Activated CD4-positive, alpha-beta T cell treated with anti-CD3 and anti-CD28 coated beads for 24 hours (primary cell): ENCODE measurements around the gene TIMM23B.
"Not testable (repeated sequence)": the region's sequence is repeated elsewhere in the genome, so short reads cannot be mapped to it uniquely, and the experiment has no call there.

ENCODE experiments used
- DNase-seq, 2 donors: peaks; one replicate each; pipeline ENCODE4 v3.0.0-alpha.2; 2020; ENCODE audit warnings: low read depth in 2 of 2

Gene TIMM23B

GRCh38 chr10:49977756-49978155 is 35.9 kb downstream of the TIMM23B start:
- not testable (repeated sequence) for DNase-seq

GRCh38 chr10:49987207-49987606 is 45.4 kb downstream of the TIMM23B start:
- not testable (repeated sequence) for DNase-seq

DNA sequence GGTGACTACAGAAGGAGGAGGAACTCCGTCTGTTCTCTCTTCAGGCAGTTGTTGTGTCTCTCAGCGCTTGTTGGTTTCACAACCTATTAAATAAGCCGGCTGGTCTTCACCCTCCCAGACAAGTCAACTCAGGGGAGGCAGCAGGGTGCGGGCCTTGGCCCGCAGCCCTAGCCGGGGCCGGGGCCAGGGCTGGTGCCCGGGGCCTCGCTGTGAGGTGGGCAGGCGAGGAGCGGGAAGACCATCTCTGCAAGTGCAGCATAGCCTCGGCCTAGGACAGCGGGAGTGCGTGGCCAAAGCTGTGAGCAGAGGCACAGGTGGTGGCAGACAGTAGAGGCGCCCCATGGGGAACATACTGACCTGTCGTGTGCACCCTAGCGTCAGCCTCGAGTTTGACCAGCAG is 46.5 kb downstream of the TIMM23B start, which contains the start of gene AGAP6:
Gene AGAP6, plus strand, starts transcription at position 31 of the 400 bp plus-strand sequence. Its CDS starts 310 bp downstream, at position 341.
- DNase-seq, result not testable (repeated sequence)

DNA sequence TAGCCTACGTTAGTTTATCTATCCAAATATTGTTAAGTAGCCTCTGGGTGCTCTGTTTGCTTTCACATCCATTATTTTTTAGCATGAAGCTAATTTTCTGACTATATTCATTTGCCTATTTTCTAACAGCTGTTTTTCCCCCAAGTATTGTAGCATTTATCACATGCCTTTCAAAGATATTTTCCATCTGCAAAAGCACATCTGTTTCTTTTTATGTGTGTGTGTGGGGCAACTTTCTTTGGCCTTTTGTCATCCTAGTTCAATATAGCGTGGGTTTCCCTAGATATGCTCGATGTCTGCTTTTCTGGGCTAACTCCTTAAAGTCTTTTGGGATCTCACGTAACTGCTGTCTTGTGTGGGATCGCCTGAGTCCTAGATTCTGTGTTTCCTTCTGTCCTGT is 53.5 kb downstream of the TIMM23B start:
- not testable (repeated sequence) for DNase-seq

GRCh38 chr10:50014024-50014423 is 72.2 kb downstream of the TIMM23B start:
- not testable (repeated sequence) for DNase-seq

GRCh38 chr10:50015596-50016220 is 73.9 kb downstream of the TIMM23B start:
- not testable (repeated sequence) for DNase-seq

DNA sequence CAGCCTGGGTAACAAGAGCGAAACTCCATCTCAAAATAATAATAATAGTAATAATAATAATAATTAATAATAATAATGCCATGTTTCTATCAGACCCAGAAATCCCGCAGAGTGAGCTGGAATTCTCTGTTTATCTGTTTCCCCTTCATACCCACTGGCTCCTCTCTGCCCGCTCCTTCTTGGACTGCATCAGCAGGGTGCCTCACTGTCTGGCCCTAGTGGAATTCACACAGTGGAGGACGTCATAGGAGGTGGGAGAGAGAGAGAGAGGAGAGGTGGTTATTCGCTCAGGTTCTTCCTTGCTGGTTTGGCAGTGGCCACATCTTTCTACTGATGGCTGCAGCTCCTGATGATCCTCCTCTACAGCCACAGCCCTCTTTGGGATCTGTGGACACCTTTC is 75.1 kb downstream of the TIMM23B start:
- not testable (repeated sequence) for DNase-seq

DNA sequence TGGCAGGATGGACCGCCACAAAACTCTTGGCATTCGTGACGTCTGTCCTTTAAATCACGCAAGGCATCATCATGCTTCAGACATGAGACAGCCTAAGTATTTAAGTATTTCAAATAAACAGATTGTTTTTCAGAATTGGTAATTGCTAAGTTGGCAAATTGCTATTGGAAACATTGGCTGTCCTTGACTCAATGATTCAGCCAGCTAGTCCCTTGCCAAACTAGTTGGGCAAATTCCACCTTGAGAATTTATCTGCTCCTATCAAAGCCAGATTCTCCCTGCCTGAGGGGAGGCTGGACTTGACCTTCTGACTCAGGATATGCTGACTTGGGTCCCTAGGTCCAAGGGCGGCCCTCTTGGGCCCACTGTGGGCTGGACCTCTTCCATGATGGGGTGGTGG is 75.8 kb downstream of the TIMM23B start:
- DNase-seq, result not testable (repeated sequence)

GRCh38 chr10:50019279-50019678 is 77.4 kb downstream of the TIMM23B start:
- not testable (repeated sequence) for DNase-seq

DNA sequence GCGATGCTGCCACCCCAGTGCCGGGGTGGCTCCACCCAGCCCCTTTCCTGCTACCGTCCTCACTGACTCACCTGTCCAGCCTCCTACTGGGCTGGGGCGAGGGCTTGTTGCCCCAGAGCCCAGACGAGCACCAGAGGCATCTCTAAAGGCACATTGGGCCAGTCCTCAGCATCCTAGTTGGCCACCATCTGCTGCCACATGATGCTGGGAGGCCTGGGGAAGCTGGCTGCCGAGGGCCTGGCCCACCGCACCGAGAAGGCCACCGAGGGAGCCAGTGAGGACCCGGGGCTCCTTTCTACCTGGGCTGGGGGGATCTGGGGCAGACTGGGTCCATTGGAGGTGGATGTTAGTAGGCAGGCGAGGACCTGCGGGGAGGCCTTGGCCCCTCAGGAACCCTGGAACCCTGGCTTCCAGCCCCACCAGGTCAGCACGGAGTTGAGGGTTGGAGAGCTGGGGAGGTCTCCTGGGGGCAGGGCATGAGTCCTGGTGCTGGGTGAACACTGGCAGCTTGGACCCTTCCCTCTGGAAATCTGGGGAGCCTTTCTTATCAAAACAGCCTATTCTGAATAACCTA is 78.7 kb downstream of the TIMM23B start:
- DNase-seq, result not testable (repeated sequence)

DNA sequence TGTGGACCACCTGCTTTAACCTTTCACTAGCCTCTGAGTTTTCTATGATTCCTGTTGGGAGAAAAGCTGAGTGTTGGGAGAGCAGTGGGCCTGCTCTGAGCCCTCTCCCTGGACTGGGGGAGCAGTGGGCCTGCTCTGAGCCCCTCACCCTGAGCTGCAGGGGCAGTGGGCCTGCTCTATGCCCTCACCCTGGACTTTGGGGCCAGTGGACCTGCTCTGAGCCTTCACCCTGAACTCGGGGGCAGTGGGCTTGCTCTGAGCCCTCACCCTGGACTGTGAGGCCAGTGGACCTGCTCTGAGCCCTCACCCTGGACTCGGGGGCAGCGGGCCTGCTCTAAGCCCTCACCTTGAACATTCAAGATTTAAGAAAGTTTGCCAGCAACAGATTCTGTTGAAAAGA is 79.8 kb downstream of the TIMM23B start:
- DNase-seq, result no peak
